CD4-positive, alpha-beta memory T cell (primary cell): ENCODE data around the gene MRPS16. TPM values are rescaled to one million over a fixed set of nuclear protein-coding genes. Genes with fewer than 3 reads are reported as not detected.
A peak's percentile ranks its signal among the peaks of the same experiment; 100 is the strongest.

Experiments
- CTCF ChIA-PET: fragments of 350-600 bp; sonication (Branson Sonifier 250); formaldehyde crosslinking; loops from one replicate; lab custom pipeline; 2021; ENCODE audit warnings: inconsistent platforms; ENCODE audit not compliant: partially characterized antibody; lab: Charles Lee
- POLR2A ChIA-PET: fragments of 350-600 bp; sonication (Branson Sonifier 250); formaldehyde crosslinking; loops from one replicate; lab custom pipeline; 2021; ENCODE audit not compliant: partially characterized antibody; lab: Charles Lee
- DNase-seq, 5 donors: peaks; one replicate each; pipeline versions ENCODE4 v3.0.0 to v3.0.0-alpha.2; 2020 to 2022; ENCODE audit warnings: mixed read lengths in 1 of 5
- H3K27ac ChIP-seq: one replicate; pipeline ENCODE4 v1.7.0; 2013; ENCODE audit warnings: low read depth, low read length
- H3K27me3 ChIP-seq: 2 replicates; pipeline ENCODE4 v1.7.0; 2013; ENCODE audit warnings: mild to moderate bottlenecking, low read length, moderate library complexity; ENCODE audit not compliant: insufficient read depth
- H3K36me3 ChIP-seq: 2 replicates; pipeline ENCODE4 v1.7.0; 2013; ENCODE audit warnings: mild to moderate bottlenecking, low read length, moderate library complexity; ENCODE audit not compliant: insufficient read depth
- H3K4me1 ChIP-seq: 2 replicates; pipeline ENCODE4 v1.7.0; 2013; ENCODE audit warnings: mild to moderate bottlenecking, low read length, moderate library complexity; ENCODE audit not compliant: insufficient read depth
- H3K4me3 ChIP-seq, 2 donors: one replicate each; pipeline ENCODE4 v1.7.0; 2013; ENCODE audit warnings: low read length in 2 of 2, mild to moderate bottlenecking in 1 of 2
- H3K9me3 ChIP-seq, 2 donors: one replicate each; pipeline ENCODE4 v1.7.0; 2013; ENCODE audit warnings: low read length in 2 of 2, control low read depth in 1 of 2; ENCODE audit not compliant: control insufficient read depth in 1 of 2
- H3K27ac Mint-ChIP-seq, 7 donors: one replicate each; pipeline ENCODE4 v1.8.0; 2020 to 2021; ENCODE audit warnings: mixed read lengths in 7 of 7, mild to moderate bottlenecking in 6 of 7, inconsistent platforms in 3 of 7, moderate library complexity in 3 of 7
- H3K27me3 Mint-ChIP-seq, 2 donors: one replicate each; pipeline ENCODE4 v1.8.0; 2020 to 2021; ENCODE audit warnings: mixed read lengths in 2 of 2
- H3K36me3 Mint-ChIP-seq, 2 donors: one replicate each; pipeline ENCODE4 v1.8.0; 2020 to 2021; ENCODE audit warnings: mixed read lengths in 2 of 2, inconsistent platforms in 1 of 2, mild to moderate bottlenecking in 1 of 2
- H3K4me1 Mint-ChIP-seq, 4 donors: one replicate each; pipeline ENCODE4 v1.8.0; 2020 to 2021; ENCODE audit warnings: mixed read lengths in 4 of 4, mild to moderate bottlenecking in 1 of 4
- H3K4me3 Mint-ChIP-seq, 8 donors: one replicate each; pipeline ENCODE4 v1.8.0; 2020 to 2021; ENCODE audit warnings: mixed read lengths in 8 of 8, mild to moderate bottlenecking in 7 of 8, moderate library complexity in 6 of 8, inconsistent platforms in 3 of 8
- H3K9me3 Mint-ChIP-seq, 8 donors: one replicate each; pipeline ENCODE4 v1.8.0; 2020 to 2021; ENCODE audit warnings: mixed read lengths in 8 of 8, mild to moderate bottlenecking in 5 of 8, inconsistent platforms in 3 of 8, moderate library complexity in 1 of 8
- intact Hi-C: fragments of 100-400 bp; cut with micrococcal nuclease; formaldehyde crosslinking; loops from one replicate; pipeline ENCODE4 v1.15.1; 2023
- polyA plus RNA-seq, 2 donors: library from polyadenylated mRNA; unstranded; fragments of 300-500 nt; fragmentation: Illumina TruSeq; gene quantifications; one replicate each; pipeline ENCODE4 v1.2.3, GENCODE V29; 2021
- total RNA-seq, 2 experiments: library from RNA; stranded (reverse); gene quantifications; one replicate each; pipeline ENCODE4 v1.2.3, GENCODE V29; 2021

MRPS16 gene
- total and polyA plus RNA-seq, 4 experiments from 2014 or later = 44.9 to 104 (median 71.8) TPM

DNA sequence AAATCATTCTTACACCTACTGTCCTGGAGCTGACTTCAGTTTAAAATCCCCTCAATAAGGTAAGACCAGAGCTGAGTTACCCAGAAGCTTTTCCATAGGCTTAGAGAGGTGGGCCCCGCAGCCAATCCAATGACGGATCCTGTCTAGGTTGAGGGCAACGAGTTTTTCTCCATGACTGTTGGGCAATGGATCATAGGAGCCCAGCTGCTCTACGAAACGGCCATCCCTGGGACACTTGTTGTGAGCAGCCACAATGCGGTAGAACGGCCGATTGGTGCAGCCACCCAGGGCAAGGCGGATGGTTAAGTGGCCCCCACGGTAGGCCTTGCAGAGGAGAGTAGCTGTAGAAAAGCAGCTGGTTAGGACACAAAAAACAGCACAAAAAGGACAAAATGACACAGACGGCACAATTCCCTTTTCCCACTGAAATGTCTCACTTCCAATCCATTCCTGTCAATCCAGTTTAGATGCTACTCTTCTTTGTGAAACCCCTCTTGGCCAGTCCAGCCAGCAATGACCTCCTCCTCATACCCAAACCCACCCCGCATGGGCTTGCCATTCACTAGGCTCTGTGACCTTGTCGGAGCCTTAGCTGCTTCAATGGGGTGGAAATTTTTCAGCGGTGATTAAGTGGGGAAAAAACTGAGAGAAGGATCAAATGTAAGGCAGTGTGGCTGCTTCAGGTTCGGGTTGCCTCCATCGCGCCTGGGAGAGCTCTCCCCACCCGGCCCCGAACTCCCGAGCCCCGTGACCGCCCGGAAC is 580 bp downstream of the MRPS16 start:
- Histone ChIP-seq H3K36me3 (no peaks in the 10 kb centered on the region), H3K27me3 (no peaks in the 10 kb centered on the region), H3K4me1 (peaks cover 37% of the 10 kb centered on the region), H3K4me3 (peak overlapping the region; percentile 49 to 99), H3K27ac (peak overlapping the region; percentile 82), H3K9me3 (no peaks in the 10 kb centered on the region)
- no peak for DNase-seq
- intact Hi-C loops = loop anchor here (2.0 to 10.0 kb wide), 5 partner anchors 107 to 897 kb away; partner anchors contain the start of genes CFAP70, DNAJB12, MCU and P4HA1
- peaks cover 26 to 54% (median 41%) of the 10 kb centered on the region in 4 donors for H3K4me1 Mint-ChIP-seq
- H3K4me3 Mint-ChIP-seq = peak overlapping the region; percentile 95 to 100 (median 98)
- H3K9me3 Mint-ChIP-seq = no peaks in the 10 kb centered on the region
- H3K36me3 Mint-ChIP-seq = peaks cover 9 to 39% of the 10 kb centered on the region in 2 donors
- POLR2A ChIA-PET = interaction anchor here (0.7 to 2.6 kb wide), 7 partner anchors 10 to 899 kb away, joined by 3 to 12 read pairs (median 4); partner anchors contain the start of genes AP3M1, CFAP70, P4HA1 and PPP3CB
- no peaks in the 10 kb centered on the region for H3K27me3 Mint-ChIP-seq
- CTCF ChIA-PET = interaction anchor here (1.0 to 1.2 kb wide), 3 partner anchors 12 to 156 kb away, joined by 3 to 4 read pairs (median 3); no protein-coding TSS in a partner anchor
- H3K27ac Mint-ChIP-seq = peak overlapping the region; percentile 94 to 99 (median 97)

DNA sequence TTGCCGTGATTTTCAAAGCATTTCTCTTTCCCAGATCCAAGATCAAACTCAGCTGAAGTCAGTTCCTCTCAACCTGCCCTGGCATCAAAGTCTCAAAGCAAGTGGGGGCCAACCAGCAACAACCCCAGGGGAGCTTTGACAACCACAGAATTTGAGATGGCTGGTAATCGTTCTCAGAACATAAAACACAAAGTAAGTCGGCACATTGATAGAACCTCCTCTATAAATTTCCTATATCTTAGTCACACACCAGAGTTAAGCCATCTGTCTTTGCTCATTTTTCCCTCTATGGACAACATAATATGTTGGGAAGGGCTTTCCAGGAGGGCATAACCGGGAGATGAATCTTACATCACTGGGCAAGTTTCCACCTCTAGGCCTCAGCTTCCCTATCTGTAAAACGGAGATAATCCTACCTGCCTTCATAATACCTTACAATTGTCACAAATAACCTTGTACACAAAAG is 4.2 kb downstream of the MRPS16 start:
- peaks cover 18 to 68% of the 10 kb centered on the region in 2 donors for H3K36me3 Mint-ChIP-seq
- peak overlapping the region in 1 of 2 donors; percentile 87 for H3K4me3 ChIP-seq
- no peaks in the 10 kb centered on the region for H3K27me3 Mint-ChIP-seq
- no peak for DNase-seq
- peak overlapping the region; percentile 82 for H3K27ac ChIP-seq
- no peaks in the 10 kb centered on the region for H3K9me3 Mint-ChIP-seq
- no peaks in the 10 kb centered on the region for H3K27me3 ChIP-seq
- ChIA-PET POLR2A (interaction anchor here (1.4 to 2.8 kb wide), 7 partner anchors 11 to 247 kb away, joined by 3 to 15 read pairs (median 13); partner anchors contain the start of genes ANXA7, CFAP70, P4HA1 and PPP3CB), CTCF (interaction anchor here (1.7 kb wide), 1 partner anchor 246 kb away, joined by 4 read pairs; no protein-coding TSS in a partner anchor)
- H3K36me3 ChIP-seq = peaks cover 13% of the 10 kb centered on the region
- peak overlapping the region; percentile 70 to 99 (median 96) for H3K27ac Mint-ChIP-seq
- H3K4me1 Mint-ChIP-seq = peaks cover 41 to 83% (median 66%) of the 10 kb centered on the region in 4 donors
- peak overlapping the region; percentile 31 to 99 (median 97) for H3K4me3 Mint-ChIP-seq
- no peaks in the 10 kb centered on the region for H3K9me3 ChIP-seq
- peaks cover 55% of the 10 kb centered on the region for H3K4me1 ChIP-seq
- intact Hi-C loops = loop anchor here (5.0 kb wide), 1 partner anchor 1579 kb away; the partner anchor contains the start of gene KAT6B

DNA sequence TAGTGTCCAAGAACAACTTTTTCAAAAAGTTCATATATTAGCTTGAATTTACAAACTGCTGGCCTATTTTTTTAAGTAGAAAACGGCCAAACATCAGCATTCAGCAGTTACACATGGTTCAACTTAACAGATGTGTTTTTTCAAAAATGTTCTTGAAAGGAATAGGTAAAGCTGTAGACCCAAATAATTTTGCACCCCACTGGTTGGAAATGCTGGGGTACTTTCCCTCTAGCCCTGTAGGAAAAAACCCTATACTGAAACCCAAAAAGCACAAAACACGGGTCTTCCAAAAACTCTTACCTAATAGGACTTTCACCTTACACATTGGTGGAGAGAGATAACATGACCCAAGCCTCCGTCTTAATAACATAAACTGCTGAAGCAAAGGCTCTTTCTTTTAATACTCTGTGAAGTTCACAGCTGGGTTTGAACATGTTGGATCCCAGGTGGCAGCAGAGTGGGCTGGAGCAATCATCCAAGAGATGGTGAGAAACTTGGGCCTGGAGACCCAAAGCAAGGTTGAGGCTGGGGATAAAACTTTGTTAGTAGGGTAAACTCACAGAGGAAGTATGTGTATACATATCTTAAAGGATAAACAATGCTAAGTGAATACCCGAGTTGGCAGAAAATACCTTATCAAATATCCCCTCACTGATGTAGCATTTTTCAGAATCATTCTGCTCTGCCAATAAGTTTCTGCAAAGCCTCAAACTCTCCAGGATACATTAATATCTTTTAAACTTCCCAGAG is 4.8 kb downstream of the MRPS16 start:
- no peak for DNase-seq
- Mint-ChIP-seq H3K36me3 (peaks cover 24 to 69% of the 10 kb centered on the region in 2 donors), H3K4me1 (peaks cover 38 to 82% (median 61%) of the 10 kb centered on the region in 4 donors), H3K9me3 (no peaks in the 10 kb centered on the region), H3K27ac (peak overlapping the region; percentile 94 to 99 (median 98)), H3K4me3 (peak overlapping the region; percentile 96 to 99 (median 97)), H3K27me3 (no peaks in the 10 kb centered on the region)
- POLR2A ChIA-PET = interaction anchor here (0.6 to 2.8 kb wide), 13 partner anchors 8 to 496 kb away, joined by 3 to 15 read pairs (median 5); partner anchors contain the start of genes ANXA7, CFAP70, ECD and FAM149B1
- intact Hi-C loops = loop anchor here (1.0 to 5.0 kb wide), 5 partner anchors 79 to 1580 kb away; partner anchors contain the start of genes ANXA7, ECD, FAM149B1 and KAT6B
- peaks cover 19% of the 10 kb centered on the region for H3K36me3 ChIP-seq
- CTCF ChIA-PET = interaction anchor here (0.9 to 1.7 kb wide), 3 partner anchors 14 to 247 kb away, joined by 3 to 4 read pairs (median 3); no protein-coding TSS in a partner anchor
- no peaks in the 10 kb centered on the region for H3K27me3 ChIP-seq
- peak overlapping the region; percentile 82 for H3K27ac ChIP-seq
- no peaks in the 10 kb centered on the region for H3K9me3 ChIP-seq
- peak overlapping the region; percentile 53 to 87 for H3K4me3 ChIP-seq
- peaks cover 52% of the 10 kb centered on the region for H3K4me1 ChIP-seq

GRCh38 chr10:73246646-73247508 is 5.6 kb downstream of the MRPS16 start, which contains the start of gene DNAJC9:
Gene DNAJC9 (minus strand): TSS chr10:73247255. CDS start chr10:73247189, 66 bp downstream.
- Mint-ChIP-seq H3K4me1 (peaks cover 35 to 74% (median 55%) of the 10 kb centered on the region in 4 donors), H3K27ac (peak within 1 kb of the TSS; percentile 94 to 99 (median 98)), H3K36me3 (peaks cover 29 to 68% of the 10 kb centered on the region in 2 donors), H3K27me3 (no peaks in the 10 kb centered on the region), H3K9me3 (no peaks in the 10 kb centered on the region), H3K4me3 (peak within 1 kb of the TSS; percentile 96 to 99 (median 97))
- H3K36me3 ChIP-seq = peaks cover 25% of the 10 kb centered on the region
- POLR2A ChIA-PET = interaction anchor here (0.6 to 2.8 kb wide), 16 partner anchors 9 to 950 kb away, joined by 3 to 15 read pairs (median 5); partner anchors contain the start of genes ANXA7, CFAP70, ECD and FAM149B1
- peak; percentile 95 to 98 (median 96) for DNase-seq
- peaks cover 50% of the 10 kb centered on the region for H3K4me1 ChIP-seq
- intact Hi-C loops = loop anchor here (1.0 to 5.0 kb wide), 5 partner anchors 78 to 1580 kb away; partner anchors contain the start of genes ANXA7, ECD, FAM149B1 and KAT6B
- H3K27me3 ChIP-seq = no peaks in the 10 kb centered on the region
- no peaks in the 10 kb centered on the region for H3K9me3 ChIP-seq
- CTCF ChIA-PET = interaction anchor here (0.9 to 1.7 kb wide), 3 partner anchors 13 to 248 kb away, joined by 3 to 4 read pairs (median 3); no protein-coding TSS in a partner anchor
- peak within 1 kb of the TSS; percentile 53 to 87 for H3K4me3 ChIP-seq
- H3K27ac ChIP-seq = peak within 1 kb of the TSS; percentile 82

- Histone ChIP-seq H3K4me1 (peaks cover 44% of the 10 kb centered on the region), H3K9me3 (no peaks in the 10 kb centered on the region), H3K27ac (peak overlapping the region; percentile 82), H3K27me3 (no peaks in the 10 kb centered on the region), H3K36me3 (peaks cover 30% of the 10 kb centered on the region), H3K4me3 (peak overlapping the region; percentile 47 to 87)
- Mint-ChIP-seq H3K4me1 (peaks cover 35 to 70% (median 51%) of the 10 kb centered on the region in 4 donors), H3K27ac (peak overlapping the region; percentile 94 to 99 (median 98)), H3K27me3 (no peaks in the 10 kb centered on the region), H3K9me3 (no peaks in the 10 kb centered on the region), H3K36me3 (peaks cover 30 to 66% of the 10 kb centered on the region in 2 donors), H3K4me3 (peak overlapping the region; percentile 96 to 99 (median 97))
- DNase-seq = peak in 1 of 5 donors; percentile 5
- intact Hi-C loops = loop anchor here (2.0 to 5.0 kb wide), 4 partner anchors 77 to 1581 kb away; partner anchors contain the start of genes ANXA7, ECD, FAM149B1 and KAT6B
- POLR2A ChIA-PET = interaction anchor here (0.7 to 2.8 kb wide), 10 partner anchors 9 to 949 kb away, joined by 3 to 15 read pairs (median 10); partner anchors contain the start of genes ANXA7, CFAP70, ECD and FAM149B1
- CTCF ChIA-PET = no interaction called here
Observed at GRCh38 chr10:73246322-73246645, 6.2 kb downstream of the MRPS16 start.
